ENCODE data around the gene LDB2.

DNA sequence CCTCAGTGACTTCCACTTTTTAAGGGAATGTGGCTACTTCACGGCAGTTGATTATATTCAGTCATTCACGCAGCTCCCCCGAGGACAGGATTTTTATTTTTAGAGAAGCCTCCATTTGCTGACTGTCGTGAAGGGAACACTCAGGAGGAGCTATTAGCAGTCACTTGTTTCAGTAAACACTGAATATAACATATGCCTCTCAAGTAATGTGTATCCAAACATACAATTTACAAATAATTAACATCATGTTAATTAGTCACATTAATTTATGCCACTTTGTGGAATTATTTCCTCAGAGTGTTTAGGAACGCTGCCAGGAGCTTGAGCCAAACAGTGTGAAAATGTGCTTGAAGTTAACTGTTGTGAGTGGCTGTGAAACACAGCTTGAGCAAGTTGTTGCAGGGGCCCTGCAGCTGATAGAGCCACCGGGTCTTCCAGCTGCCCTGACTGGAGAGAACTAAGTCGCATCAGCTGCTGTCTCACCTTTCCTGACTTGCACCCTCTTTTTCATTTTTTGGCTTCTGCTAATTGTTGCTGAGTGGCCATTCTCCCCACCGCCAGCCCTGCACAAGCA is 245.6 kb downstream of the LDB2 start:
- TF ChIP-seq POLR2A (IDR thresholded peaks at IDR 0.05; ENCODE audit: low read length) (no peak), GATA1 (IDR thresholded peaks at IDR 0.05; ENCODE audit: low read depth, low read length) (no peak)

Data from erythroblast (primary cell).